GM23338 (cell line): ENCODE measurements around the gene OR8D1. TPM values are rescaled to one million over a fixed set of nuclear protein-coding genes. Genes with fewer than 3 reads are reported as not detected.

Experiments
- ATAC-seq: fragments of 200-7000 bp; cut with Tn5 transposase; 3 replicates; pipeline ENCODE4 v1.9.1; 2020
- DNase-seq: peaks from one replicate; pipeline ENCODE4 v3.0.0-alpha.2; 2015; ENCODE audit warnings: low spot score
- H2AFZ ChIP-seq: fragments of 200-600 bp; sonication (generic); 2 replicates; pipeline ENCODE4 v1.8.0; 2016; ENCODE audit warnings: antibody characterized with exemption, mild to moderate bottlenecking, moderate library complexity
- H3F3A ChIP-seq: fragments of 200-600 bp; sonication (generic); replicated peaks from 2 replicates; pipeline ENCODE4 v1.8.0; 2017; ENCODE audit warnings: antibody characterized with exemption, mixed run types, low read depth
- H3K27ac ChIP-seq: fragments of 200-600 bp; sonication (generic); 2 replicates; pipeline ENCODE4 v1.6.1; 2016; ENCODE audit warnings: low read depth
- H3K27me3 ChIP-seq: fragments of 200-600 bp; sonication (generic); 2 replicates; pipeline ENCODE4 v1.8.0; 2016; ENCODE audit warnings: mild to moderate bottlenecking, mixed run types, moderate library complexity; ENCODE audit not compliant: insufficient read depth
- H3K36me3 ChIP-seq: fragments of 200-600 bp; sonication (generic); 2 replicates; pipeline ENCODE4 v1.8.0; 2016; ENCODE audit warnings: mild to moderate bottlenecking; ENCODE audit not compliant: insufficient read depth
- H3K4me1 ChIP-seq: fragments of 200-600 bp; sonication (generic); 2 replicates; pipeline ENCODE4 v1.8.0; 2016; ENCODE audit warnings: mild to moderate bottlenecking, moderate library complexity; ENCODE audit not compliant: insufficient read depth
- H3K4me2 ChIP-seq: fragments of 200-600 bp; sonication (generic); 2 replicates; pipeline ENCODE4 v1.7.1; 2017; ENCODE audit warnings: mixed run types
- H3K4me3 ChIP-seq: fragments of 200-600 bp; sonication (generic); 2 replicates; pipeline ENCODE4 v1.6.1; 2016; ENCODE audit warnings: mixed run types
- H3K79me2 ChIP-seq: fragments of 200-600 bp; sonication (generic); replicated peaks from 2 replicates; pipeline ENCODE4 v1.8.0; 2017; ENCODE audit warnings: mild to moderate bottlenecking; ENCODE audit not compliant: insufficient read depth
- H3K9me2 ChIP-seq: fragments of 200-600 bp; sonication (generic); 2 replicates; pipeline ENCODE4 v1.8.0; 2017; ENCODE audit not compliant: insufficient read depth
- H4K20me1 ChIP-seq: fragments of 200-600 bp; sonication (generic); replicated peaks from 2 replicates; pipeline ENCODE4 v1.8.0; 2017; ENCODE audit warnings: mild to moderate bottlenecking; ENCODE audit not compliant: insufficient read depth
- H3K27ac Mint-ChIP-seq: 2 replicates; pipeline ENCODE4 v1.8.0; 2020; ENCODE audit warnings: inconsistent platforms, mild to moderate bottlenecking, moderate library complexity, mixed read lengths
- H3K27me3 Mint-ChIP-seq: 3 replicates; pipeline ENCODE4 v1.8.0; 2022; ENCODE audit warnings: low read depth, mild to moderate bottlenecking, moderate library complexity, mixed read lengths, inconsistent platforms; ENCODE audit not compliant: insufficient read depth, poor library complexity
- H3K36me3 Mint-ChIP-seq: 3 replicates; pipeline ENCODE4 v1.8.0; 2021; ENCODE audit warnings: low read depth, mild to moderate bottlenecking, inconsistent platforms, moderate library complexity, mixed read lengths
- H3K4me1 Mint-ChIP-seq: 3 replicates; pipeline ENCODE4 v1.8.0; 2020; ENCODE audit warnings: mild to moderate bottlenecking, inconsistent platforms, mixed read lengths
- H3K4me3 Mint-ChIP-seq: 3 replicates; pipeline ENCODE4 v1.8.0; 2021; ENCODE audit warnings: moderate library complexity, mild to moderate bottlenecking, inconsistent platforms, mixed read lengths
- H3K9me3 Mint-ChIP-seq: 3 replicates; pipeline ENCODE4 v1.8.0; 2020; ENCODE audit warnings: moderate library complexity, mild to moderate bottlenecking, inconsistent platforms, mixed read lengths
- CREB1 ChIP-seq: fragments of 250-450 bp; sonication (Bioruptor Pico); IDR thresholded peaks from 2 replicates; pipeline ENCODE4 v1.5.0; 2020; ENCODE audit warnings: low read depth, mild to moderate bottlenecking, moderate library complexity
- EZH2 ChIP-seq: fragments of 200-600 bp; sonication (generic); IDR thresholded peaks from one replicate; pipeline ENCODE4 v1.8.0; 2017; ENCODE audit warnings: antibody characterized with exemption, mild to moderate bottlenecking, low read depth; ENCODE audit not compliant: unreplicated experiment
- EZH2phosphoT487 ChIP-seq: fragments of 200-600 bp; sonication (generic); IDR thresholded peaks from one replicate; pipeline ENCODE4 v1.8.1; 2018; ENCODE audit warnings: antibody characterized with exemption; ENCODE audit not compliant: unreplicated experiment
- JUNB ChIP-seq: IDR thresholded peaks from one replicate; pipeline ENCODE4 v1.6.1; 2016; ENCODE audit warnings: antibody characterized with exemption; ENCODE audit not compliant: unreplicated experiment
- NANOG ChIP-seq: IDR thresholded peaks from 2 replicates; pipeline ENCODE4 v1.6.1; 2016; ENCODE audit warnings: antibody characterized with exemption, borderline replicate concordance
- POLR2AphosphoS5 ChIP-seq: IDR thresholded peaks from 2 replicates; pipeline ENCODE4 v1.6.1; 2016; ENCODE audit warnings: antibody characterized with exemption, low read depth
- STAT1 ChIP-seq: IDR thresholded peaks from one replicate; pipeline ENCODE4 v1.6.1; 2016; ENCODE audit warnings: antibody characterized with exemption; ENCODE audit not compliant: unreplicated experiment
- ZNF114 ChIP-seq: fragments of 250-450 bp; sonication (Bioruptor Pico); IDR thresholded peaks from 2 replicates; pipeline ENCODE4 v1.5.0; 2020; ENCODE audit warnings: mild to moderate bottlenecking, moderate library complexity
- ZNF331 ChIP-seq: fragments of 250-450 bp; sonication (Bioruptor Pico); IDR thresholded peaks from 2 replicates; pipeline ENCODE4 v1.5.0; 2020; ENCODE audit warnings: low read depth, mild to moderate bottlenecking, moderate library complexity
- polyA plus RNA-seq: library from polyadenylated mRNA; unstranded; fragments of >200 nt; fragmentation: Nextera tagmentation; extraction: Ambion mirVana; gene quantifications from 2 replicates; pipeline ENCODE4 v1.2.1, GENCODE V29; 2016
- total RNA-seq: library from RNA; depleted of rRNA; stranded (reverse); fragments of >200 nt; shearing (Covaris generic); gene quantifications from 2 replicates; pipeline ENCODE4 v1.2.3, GENCODE V29; 2014
- TF ChIP-seq, protein P1 (sequence below), 2 experiments: fragments of 200-600 bp in 1 of 2; sonication (generic) in 1 of 2; conservative IDR thresholded peaks; 2 replicates each; pipeline versions ENCODE4 v1.5.1 to v1.6.1; 2016 to 2017; ENCODE audit warnings: antibody characterized with exemption in 2 of 2, low read depth in 2 of 2, mild to moderate bottlenecking in 2 of 2, moderate library complexity in 1 of 2
- TF ChIP-seq, protein P2 (sequence below): IDR thresholded peaks from 2 replicates; pipeline ENCODE4 v1.6.1; 2016; ENCODE audit warnings: antibody characterized with exemption
- TF ChIP-seq, protein P3 (sequence below): IDR thresholded peaks from one replicate; pipeline ENCODE4 v1.6.1; 2018; ENCODE audit warnings: antibody characterized with exemption; ENCODE audit not compliant: unreplicated experiment
- TF ChIP-seq, protein P4 (sequence below): fragments of 250-450 bp; sonication (Bioruptor Pico); IDR thresholded peaks from 2 replicates; pipeline ENCODE4 v1.5.0; 2020; ENCODE audit warnings: mild to moderate bottlenecking, moderate library complexity

The OR8D1 gene
- total and polyA plus RNA-seq, 2 experiments from 2014 or later, result not detected

DNA sequence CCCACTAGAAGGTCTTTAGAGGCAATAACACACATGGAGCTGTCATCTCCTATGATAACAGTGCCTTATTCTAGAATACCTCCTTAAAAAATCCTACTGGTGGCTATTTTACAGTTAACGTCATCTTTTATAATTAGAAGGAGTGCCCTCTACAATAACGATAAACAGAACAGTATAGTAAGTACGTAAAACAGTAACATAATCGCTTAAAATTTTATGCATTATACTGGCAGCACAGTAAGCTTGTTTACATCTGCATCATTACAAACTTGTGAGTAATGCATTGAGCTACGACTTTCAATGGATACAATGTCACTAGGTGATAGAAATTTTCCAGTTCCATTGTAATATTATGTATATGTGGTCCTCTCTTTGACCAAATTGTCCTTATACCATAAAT, 30.6 kb upstream of the OR8D1 start:
- H3F3A ChIP-seq, result no peaks in the 10 kb centered on the region
- no peak overlapping the region for H2AFZ ChIP-seq
- H4K20me1 ChIP-seq, result no peaks in the 10 kb centered on the region
- no peaks in the 10 kb centered on the region for H3K4me1 ChIP-seq
- no peak for DNase-seq
- H3K36me3 Mint-ChIP-seq, result no peaks in the 10 kb centered on the region
- ATAC-seq, result no peak
- no peak overlapping the region for H3K4me3 Mint-ChIP-seq
- H3K27ac ChIP-seq, result no peak overlapping the region
- no peaks in the 10 kb centered on the region for H3K36me3 ChIP-seq
- H3K4me3 ChIP-seq, result no peak overlapping the region
- no peak overlapping the region for H3K4me2 ChIP-seq
- H3K27me3 ChIP-seq, result no peaks in the 10 kb centered on the region
- no peaks in the 10 kb centered on the region for H3K79me2 ChIP-seq
- no peaks in the 10 kb centered on the region for H3K4me1 Mint-ChIP-seq
- H3K27ac Mint-ChIP-seq, result no peak overlapping the region
- no peaks in the 10 kb centered on the region for H3K27me3 Mint-ChIP-seq
- no peaks in the 10 kb centered on the region for H3K9me3 Mint-ChIP-seq
- no peak for TF ChIP-seq NANOG
- TF ChIP-seq, protein P1, sequence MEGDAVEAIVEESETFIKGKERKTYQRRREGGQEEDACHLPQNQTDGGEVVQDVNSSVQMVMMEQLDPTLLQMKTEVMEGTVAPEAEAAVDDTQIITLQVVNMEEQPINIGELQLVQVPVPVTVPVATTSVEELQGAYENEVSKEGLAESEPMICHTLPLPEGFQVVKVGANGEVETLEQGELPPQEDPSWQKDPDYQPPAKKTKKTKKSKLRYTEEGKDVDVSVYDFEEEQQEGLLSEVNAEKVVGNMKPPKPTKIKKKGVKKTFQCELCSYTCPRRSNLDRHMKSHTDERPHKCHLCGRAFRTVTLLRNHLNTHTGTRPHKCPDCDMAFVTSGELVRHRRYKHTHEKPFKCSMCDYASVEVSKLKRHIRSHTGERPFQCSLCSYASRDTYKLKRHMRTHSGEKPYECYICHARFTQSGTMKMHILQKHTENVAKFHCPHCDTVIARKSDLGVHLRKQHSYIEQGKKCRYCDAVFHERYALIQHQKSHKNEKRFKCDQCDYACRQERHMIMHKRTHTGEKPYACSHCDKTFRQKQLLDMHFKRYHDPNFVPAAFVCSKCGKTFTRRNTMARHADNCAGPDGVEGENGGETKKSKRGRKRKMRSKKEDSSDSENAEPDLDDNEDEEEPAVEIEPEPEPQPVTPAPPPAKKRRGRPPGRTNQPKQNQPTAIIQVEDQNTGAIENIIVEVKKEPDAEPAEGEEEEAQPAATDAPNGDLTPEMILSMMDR (conservative IDR thresholded peaks at IDR 0.05; ENCODE audit: low read depth in 2 of 2), result no peak
- no peak for TF ChIP-seq EZH2phosphoT487
- TF ChIP-seq, protein P2, sequence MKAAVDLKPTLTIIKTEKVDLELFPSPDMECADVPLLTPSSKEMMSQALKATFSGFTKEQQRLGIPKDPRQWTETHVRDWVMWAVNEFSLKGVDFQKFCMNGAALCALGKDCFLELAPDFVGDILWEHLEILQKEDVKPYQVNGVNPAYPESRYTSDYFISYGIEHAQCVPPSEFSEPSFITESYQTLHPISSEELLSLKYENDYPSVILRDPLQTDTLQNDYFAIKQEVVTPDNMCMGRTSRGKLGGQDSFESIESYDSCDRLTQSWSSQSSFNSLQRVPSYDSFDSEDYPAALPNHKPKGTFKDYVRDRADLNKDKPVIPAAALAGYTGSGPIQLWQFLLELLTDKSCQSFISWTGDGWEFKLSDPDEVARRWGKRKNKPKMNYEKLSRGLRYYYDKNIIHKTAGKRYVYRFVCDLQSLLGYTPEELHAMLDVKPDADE, result no peak
- TF ChIP-seq, protein P3, sequence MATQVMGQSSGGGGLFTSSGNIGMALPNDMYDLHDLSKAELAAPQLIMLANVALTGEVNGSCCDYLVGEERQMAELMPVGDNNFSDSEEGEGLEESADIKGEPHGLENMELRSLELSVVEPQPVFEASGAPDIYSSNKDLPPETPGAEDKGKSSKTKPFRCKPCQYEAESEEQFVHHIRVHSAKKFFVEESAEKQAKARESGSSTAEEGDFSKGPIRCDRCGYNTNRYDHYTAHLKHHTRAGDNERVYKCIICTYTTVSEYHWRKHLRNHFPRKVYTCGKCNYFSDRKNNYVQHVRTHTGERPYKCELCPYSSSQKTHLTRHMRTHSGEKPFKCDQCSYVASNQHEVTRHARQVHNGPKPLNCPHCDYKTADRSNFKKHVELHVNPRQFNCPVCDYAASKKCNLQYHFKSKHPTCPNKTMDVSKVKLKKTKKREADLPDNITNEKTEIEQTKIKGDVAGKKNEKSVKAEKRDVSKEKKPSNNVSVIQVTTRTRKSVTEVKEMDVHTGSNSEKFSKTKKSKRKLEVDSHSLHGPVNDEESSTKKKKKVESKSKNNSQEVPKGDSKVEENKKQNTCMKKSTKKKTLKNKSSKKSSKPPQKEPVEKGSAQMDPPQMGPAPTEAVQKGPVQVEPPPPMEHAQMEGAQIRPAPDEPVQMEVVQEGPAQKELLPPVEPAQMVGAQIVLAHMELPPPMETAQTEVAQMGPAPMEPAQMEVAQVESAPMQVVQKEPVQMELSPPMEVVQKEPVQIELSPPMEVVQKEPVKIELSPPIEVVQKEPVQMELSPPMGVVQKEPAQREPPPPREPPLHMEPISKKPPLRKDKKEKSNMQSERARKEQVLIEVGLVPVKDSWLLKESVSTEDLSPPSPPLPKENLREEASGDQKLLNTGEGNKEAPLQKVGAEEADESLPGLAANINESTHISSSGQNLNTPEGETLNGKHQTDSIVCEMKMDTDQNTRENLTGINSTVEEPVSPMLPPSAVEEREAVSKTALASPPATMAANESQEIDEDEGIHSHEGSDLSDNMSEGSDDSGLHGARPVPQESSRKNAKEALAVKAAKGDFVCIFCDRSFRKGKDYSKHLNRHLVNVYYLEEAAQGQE, result no peak
- TF ChIP-seq STAT1, result no peak
- TF ChIP-seq EZH2, result no peak
- TF ChIP-seq, protein P4, sequence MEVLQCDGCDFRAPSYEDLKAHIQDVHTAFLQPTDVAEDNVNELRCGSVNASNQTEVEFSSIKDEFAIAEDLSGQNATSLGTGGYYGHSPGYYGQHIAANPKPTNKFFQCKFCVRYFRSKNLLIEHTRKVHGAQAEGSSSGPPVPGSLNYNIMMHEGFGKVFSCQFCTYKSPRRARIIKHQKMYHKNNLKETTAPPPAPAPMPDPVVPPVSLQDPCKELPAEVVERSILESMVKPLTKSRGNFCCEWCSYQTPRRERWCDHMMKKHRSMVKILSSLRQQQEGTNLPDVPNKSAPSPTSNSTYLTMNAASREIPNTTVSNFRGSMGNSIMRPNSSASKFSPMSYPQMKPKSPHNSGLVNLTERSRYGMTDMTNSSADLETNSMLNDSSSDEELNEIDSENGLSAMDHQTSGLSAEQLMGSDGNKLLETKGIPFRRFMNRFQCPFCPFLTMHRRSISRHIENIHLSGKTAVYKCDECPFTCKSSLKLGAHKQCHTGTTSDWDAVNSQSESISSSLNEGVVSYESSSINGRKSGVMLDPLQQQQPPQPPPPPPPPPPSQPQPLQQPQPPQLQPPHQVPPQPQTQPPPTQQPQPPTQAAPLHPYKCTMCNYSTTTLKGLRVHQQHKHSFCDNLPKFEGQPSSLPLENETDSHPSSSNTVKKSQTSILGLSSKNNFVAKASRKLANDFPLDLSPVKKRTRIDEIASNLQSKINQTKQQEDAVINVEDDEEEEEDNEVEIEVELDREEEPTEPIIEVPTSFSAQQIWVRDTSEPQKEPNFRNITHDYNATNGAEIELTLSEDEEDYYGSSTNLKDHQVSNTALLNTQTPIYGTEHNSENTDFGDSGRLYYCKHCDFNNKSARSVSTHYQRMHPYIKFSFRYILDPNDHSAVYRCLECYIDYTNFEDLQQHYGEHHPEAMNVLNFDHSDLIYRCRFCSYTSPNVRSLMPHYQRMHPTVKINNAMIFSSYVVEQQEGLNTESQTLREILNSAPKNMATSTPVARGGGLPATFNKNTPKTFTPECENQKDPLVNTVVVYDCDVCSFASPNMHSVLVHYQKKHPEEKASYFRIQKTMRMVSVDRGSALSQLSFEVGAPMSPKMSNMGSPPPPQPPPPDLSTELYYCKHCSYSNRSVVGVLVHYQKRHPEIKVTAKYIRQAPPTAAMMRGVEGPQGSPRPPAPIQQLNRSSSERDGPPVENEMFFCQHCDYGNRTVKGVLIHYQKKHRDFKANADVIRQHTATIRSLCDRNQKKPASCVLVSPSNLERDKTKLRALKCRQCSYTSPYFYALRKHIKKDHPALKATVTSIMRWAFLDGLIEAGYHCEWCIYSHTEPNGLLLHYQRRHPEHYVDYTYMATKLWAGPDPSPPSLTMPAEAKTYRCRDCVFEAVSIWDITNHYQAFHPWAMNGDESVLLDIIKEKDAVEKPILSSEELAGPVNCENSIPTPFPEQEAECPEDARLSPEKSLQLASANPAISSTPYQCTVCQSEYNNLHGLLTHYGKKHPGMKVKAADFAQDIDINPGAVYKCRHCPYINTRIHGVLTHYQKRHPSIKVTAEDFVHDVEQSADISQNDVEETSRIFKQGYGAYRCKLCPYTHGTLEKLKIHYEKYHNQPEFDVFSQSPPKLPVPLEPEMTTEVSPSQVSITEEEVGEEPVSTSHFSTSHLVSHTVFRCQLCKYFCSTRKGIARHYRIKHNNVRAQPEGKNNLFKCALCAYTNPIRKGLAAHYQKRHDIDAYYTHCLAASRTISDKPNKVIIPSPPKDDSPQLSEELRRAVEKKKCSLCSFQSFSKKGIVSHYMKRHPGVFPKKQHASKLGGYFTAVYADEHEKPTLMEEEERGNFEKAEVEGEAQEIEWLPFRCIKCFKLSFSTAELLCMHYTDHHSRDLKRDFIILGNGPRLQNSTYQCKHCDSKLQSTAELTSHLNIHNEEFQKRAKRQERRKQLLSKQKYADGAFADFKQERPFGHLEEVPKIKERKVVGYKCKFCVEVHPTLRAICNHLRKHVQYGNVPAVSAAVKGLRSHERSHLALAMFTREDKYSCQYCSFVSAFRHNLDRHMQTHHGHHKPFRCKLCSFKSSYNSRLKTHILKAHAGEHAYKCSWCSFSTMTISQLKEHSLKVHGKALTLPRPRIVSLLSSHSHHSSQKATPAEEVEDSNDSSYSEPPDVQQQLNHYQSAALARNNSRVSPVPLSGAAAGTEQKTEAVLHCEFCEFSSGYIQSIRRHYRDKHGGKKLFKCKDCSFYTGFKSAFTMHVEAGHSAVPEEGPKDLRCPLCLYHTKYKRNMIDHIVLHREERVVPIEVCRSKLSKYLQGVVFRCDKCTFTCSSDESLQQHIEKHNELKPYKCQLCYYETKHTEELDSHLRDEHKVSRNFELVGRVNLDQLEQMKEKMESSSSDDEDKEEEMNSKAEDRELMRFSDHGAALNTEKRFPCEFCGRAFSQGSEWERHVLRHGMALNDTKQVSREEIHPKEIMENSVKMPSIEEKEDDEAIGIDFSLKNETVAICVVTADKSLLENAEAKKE (CRISPR knock-in tag), result no peak
- no peak for TF ChIP-seq JUNB
- no peak for TF ChIP-seq ZNF331
- TF ChIP-seq ZNF114 (CRISPR knock-in tag), result no peak
- TF ChIP-seq CREB1 (CRISPR knock-in tag), result no peak
- no peak for TF ChIP-seq POLR2AphosphoS5
- no peaks in the 10 kb centered on the region for H3K9me2 ChIP-seq
